Brain microvascular endothelial cell (primary cell): ENCODE measurements around the gene TNK2.
A peak's percentile ranks its signal among the peaks of the same experiment; 100 is the strongest.

ENCODE experiments used
- DNase-seq: peaks from one replicate; pipeline ENCODE4 v3.0.0-alpha.2; 2020
- H3K27ac ChIP-seq: fragments of 250-450 bp; sonication (Bioruptor Pico); 2 replicates; pipeline ENCODE4 v1.5.1; 2020; ENCODE audit warnings: mild to moderate bottlenecking, moderate library complexity
- H3K27me3 ChIP-seq: fragments of 250-450 bp; sonication (Bioruptor Pico); replicated peaks from 2 replicates; pipeline ENCODE4 v1.5.1; 2020; ENCODE audit warnings: mild to moderate bottlenecking
- H3K36me3 ChIP-seq: fragments of 250-450 bp; sonication (Bioruptor Pico); replicated peaks from 2 replicates; pipeline ENCODE4 v1.5.1; 2020; ENCODE audit warnings: mild to moderate bottlenecking
- H3K4me3 ChIP-seq: 2 replicates; pipeline ENCODE4 v1.5.1; 2011; ENCODE audit warnings: low read depth, mild to moderate bottlenecking, control low read depth, low read length, moderate library complexity
- CTCF ChIP-seq: IDR thresholded peaks from 2 replicates; pipeline ENCODE4 v1.5.1; 2011; ENCODE audit warnings: low read depth, mild to moderate bottlenecking, moderate library complexity, low read length, control low read depth, inconsistent platforms; ENCODE audit errors: missing control alignments
- in situ Hi-C: cut with HindIII; loops from 2 replicates; pipeline ENCODE4 v1.10.0; 2017; ENCODE audit warnings: low sequenced_read_pairs, low pct_ligation_motif_present

TNK2 gene

GRCh38 chr3:195911946-195912270 lies 3.6 kb upstream of the TNK2 start:
- no peak overlapping the region for H3K27ac ChIP-seq
- DNase-seq: no peak
- no peak overlapping the region for H3K4me3 ChIP-seq
- H3K36me3 ChIP-seq: no peaks in the 10 kb centered on the region
- TF ChIP-seq CTCF: no peak
- peaks cover 2% of the 10 kb centered on the region for H3K27me3 ChIP-seq
- in situ Hi-C loops: no loop called here

- Histone ChIP-seq H3K27me3 (peaks cover under 1% of the 10 kb centered on the region), H3K4me3 (no peak overlapping the region), H3K27ac (no peak overlapping the region), H3K36me3 (no peaks in the 10 kb centered on the region)
- in situ Hi-C loops: no loop called here
- no peak for TF ChIP-seq CTCF
- no peak for DNase-seq
Observed at GRCh38 chr3:195911041-195911945, 2.9 kb upstream of the TNK2 start.

- no peak for TF ChIP-seq CTCF
- H3K27ac ChIP-seq: no peak overlapping the region
- no peaks in the 10 kb centered on the region for H3K36me3 ChIP-seq
- no peaks in the 10 kb centered on the region for H3K27me3 ChIP-seq
- DNase-seq: no peak
- no peak overlapping the region for H3K4me3 ChIP-seq
- in situ Hi-C loops: no loop called here
Observed at GRCh38 chr3:195910499-195910845, 2.1 kb upstream of the TNK2 start.

GRCh38 chr3:195909644-195910498 lies 1.5 kb upstream of the TNK2 start:
- in situ Hi-C loops: no loop called here
- no peak for TF ChIP-seq CTCF
- H3K27ac ChIP-seq: no peak overlapping the region
- H3K36me3 ChIP-seq: no peaks in the 10 kb centered on the region
- peak overlapping the region; percentile 54 for H3K4me3 ChIP-seq
- no peaks in the 10 kb centered on the region for H3K27me3 ChIP-seq
- DNase-seq: no peak

GRCh38 chr3:195908694-195909581 lies 587 bp upstream of the TNK2 start:
- DNase-seq: no peak
- peak overlapping the region; percentile 51 for H3K4me3 ChIP-seq
- in situ Hi-C loops: no loop called here
- no peak for TF ChIP-seq CTCF
- no peaks in the 10 kb centered on the region for H3K27me3 ChIP-seq
- H3K27ac ChIP-seq: no peak overlapping the region
- H3K36me3 ChIP-seq: no peaks in the 10 kb centered on the region
